ENCODE results near the gene HOMER2.
A peak's percentile ranks its signal among the peaks of the same experiment; 100 is the strongest.
"Not testable (repeated sequence)": the region's sequence is repeated elsewhere in the genome, so short reads cannot be mapped to it uniquely, and the experiment has no call there.

HOMER2 gene

DNA sequence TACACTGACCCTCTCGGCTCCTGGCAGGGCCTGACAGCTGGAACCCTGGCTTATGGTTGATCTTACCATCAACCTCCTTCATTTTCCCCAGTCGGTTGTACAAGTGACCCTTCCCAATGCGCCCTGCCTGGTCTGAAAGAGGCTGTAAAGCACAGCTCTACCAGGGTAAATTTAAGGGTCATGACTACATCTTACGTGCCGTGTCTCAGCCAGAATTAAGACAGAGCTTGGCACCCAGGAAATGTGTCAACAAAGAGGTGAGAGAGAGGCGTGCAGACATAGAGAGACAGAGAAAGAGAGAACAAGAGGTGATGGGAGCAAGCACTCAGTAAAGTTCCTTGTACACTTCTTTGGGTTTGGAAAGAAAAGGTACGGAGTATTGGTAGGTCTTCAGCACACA is 28.8 kb downstream of the HOMER2 start:
- DNase-seq, result no peak

- DNase-seq, result no peak
Measured at GRCh38 chr15:82922737-82923136, 29.8 kb downstream of the HOMER2 start.

- no peak for DNase-seq
Measured at GRCh38 chr15:82921939-82922338, 30.6 kb downstream of the HOMER2 start.

- DNase-seq, result no peak
Measured at GRCh38 chr15:82921242-82921641, 31.3 kb downstream of the HOMER2 start.

DNA sequence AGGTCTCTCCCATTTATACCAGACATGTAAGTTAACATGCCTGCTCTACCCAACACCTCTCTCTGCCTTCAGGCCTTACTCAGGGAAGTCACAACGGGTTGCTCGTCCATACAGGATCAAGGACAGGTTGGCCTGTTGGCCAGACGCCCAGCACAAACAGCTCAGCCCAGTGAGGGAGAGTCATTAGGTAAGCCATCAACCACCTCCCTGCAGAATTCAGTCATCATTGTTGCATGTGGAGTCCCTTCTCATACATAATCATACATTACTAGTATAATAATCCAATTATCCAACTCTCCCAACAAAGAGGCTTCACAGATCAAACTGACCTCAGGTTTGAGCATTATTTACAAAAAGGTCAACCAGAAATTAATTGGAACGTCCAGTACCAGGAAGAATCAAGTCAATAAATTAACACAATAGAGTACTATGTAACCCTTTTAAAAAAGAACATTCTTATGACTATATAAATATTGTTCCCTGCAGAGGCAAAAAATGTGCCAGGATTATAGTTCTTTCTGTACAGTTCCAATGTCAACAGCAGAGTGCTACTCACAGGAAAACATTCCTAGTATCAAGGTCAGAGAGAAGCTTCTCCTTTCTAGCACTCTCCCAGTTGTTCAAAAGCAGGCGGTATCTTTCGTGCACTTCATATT is 33.2 kb downstream of the HOMER2 start:
- no peak for DNase-seq

DNA sequence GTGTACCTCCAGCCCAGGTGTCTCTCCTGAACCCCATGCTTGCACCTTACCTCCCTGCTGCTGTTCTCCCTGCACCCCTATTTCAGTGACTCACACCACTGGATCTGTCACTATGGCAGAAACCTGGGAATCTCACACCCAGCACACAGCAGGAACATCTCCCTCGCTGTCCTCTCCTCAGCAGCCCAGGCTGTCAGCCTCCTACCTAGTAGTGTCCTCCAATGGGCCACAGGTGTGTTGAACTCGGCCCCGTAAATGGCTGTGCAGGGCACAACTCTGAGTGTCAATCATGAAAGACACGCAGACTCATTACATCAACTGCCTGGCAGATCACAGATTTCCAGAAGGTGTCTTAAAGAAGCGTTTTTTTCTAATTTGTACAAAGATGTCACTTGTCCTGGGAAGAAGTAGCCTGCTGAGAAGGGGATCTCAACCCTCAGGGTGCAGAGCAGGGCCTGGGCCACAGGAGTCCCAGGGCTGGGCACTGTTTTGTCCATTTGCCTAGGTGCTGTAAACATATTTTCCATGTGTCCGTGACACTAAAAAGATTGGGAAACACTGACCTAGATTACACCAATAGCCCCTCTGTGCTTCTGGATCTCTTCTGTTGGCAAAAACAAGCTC is 33.8 kb downstream of the HOMER2 start:
- no peak for DNase-seq

DNA sequence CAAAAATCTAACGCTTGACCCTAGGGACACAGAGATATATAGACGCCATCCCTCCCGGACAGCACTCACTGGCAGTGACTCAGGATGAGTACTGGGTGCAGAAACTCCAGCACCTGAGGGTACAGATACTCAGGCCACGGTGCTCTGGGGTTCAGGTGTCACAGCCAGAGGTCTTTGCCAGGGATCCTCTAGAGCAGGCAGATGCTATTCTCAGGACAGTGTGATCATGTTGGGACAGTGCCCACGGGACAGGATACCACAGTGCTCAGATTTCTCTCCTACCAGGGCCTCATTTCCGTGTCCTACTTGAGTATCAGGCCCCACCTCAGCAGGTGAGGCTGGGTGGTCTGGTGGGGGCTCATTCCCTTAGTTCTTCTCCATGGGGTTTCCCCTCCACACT is 34.4 kb downstream of the HOMER2 start:
- no peak for DNase-seq

DNA sequence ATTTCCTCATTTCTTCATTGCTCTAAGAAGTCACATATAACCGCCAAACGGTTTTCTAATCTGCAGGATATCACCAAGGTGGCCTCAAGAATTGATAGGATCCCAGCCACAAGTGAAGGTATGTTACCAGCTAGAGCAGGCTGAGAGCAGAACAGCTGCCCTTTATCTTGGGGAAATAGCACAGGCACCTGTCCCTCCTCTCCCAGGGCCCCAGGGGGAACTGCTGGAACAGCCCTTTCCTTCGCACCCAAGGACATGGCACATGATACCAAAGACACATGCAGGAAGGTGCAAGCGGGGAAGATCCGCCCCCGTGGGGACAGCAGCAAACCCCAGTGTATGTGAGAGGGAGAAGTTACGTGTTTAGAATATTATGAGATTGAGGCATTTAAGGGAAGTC is 35.3 kb downstream of the HOMER2 start:
- DNase-seq, result no peak

DNA sequence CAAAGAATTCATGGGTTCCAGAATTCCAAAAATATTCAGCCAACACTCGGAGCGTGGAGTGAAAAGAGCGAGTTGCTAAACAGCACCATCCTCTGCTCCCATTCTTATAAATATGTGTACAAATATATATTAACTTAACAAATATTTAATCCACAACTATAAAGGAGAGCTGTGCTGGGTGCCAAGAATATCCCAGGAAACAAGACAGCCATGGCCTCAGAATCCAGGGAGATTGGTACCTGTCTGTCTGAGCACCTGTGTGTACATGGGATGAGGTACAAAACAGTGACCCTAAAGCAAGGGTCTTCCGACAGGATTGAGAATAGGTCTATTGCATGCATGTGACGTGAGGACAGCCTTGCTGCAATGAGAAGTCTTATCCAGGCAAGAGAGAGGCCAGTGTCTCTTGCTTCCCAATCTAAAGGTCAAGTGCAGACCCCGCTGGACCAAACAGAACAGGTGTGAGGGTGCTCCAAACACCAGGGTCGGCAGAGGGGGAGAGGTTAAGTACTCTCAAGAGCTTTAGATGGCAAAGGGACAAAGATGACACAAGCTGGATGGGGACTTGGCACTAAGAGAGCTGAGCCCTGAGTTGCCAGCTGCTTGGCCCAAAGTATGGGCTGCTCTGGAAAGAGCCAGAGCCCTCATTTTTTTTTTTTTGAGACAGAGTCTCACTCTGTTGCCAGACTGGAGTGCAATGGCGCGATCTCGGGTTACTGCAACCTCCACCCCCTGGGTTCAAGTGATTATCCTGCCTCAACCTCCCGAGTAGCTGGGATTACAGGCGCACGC is 36.2 kb downstream of the HOMER2 start:
- no peak for DNase-seq

GRCh38 chr15:82914396-82914795 is 38.1 kb downstream of the HOMER2 start:
- no peak for DNase-seq

- no peak for DNase-seq
Measured at GRCh38 chr15:82911458-82911857, 41.1 kb downstream of the HOMER2 start.

DNA sequence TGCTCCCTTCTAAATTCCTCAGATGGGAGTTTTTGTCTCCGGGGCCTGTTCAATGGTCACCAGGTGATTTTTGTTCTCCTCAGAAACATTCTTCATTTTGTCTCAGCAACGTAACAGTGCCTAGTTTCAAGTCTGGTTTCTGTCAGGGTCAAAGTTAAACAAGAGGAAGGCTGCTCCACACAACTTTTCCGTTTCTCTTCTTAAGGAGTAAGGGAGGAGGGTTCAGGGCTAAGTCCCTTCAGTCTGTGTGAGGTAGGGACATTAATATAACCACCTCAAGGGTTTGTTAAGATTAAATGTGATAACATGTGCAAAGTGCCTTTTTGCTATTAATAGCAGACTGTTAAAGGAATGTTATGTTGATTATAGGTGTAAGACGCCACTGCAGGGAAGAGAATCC is 41.8 kb downstream of the HOMER2 start:
- no peak for DNase-seq

- no peak for DNase-seq
Measured at GRCh38 chr15:82909080-82909815, 43.3 kb downstream of the HOMER2 start.

GRCh38 chr15:82907350-82907749 is 45.2 kb downstream of the HOMER2 start:
- no peak for DNase-seq

GRCh38 chr15:82904574-82904973 is 47.9 kb downstream of the HOMER2 start:
- no peak for DNase-seq

GRCh38 chr15:82903511-82903910 is 49.0 kb downstream of the HOMER2 start:
- no peak for DNase-seq

DNA sequence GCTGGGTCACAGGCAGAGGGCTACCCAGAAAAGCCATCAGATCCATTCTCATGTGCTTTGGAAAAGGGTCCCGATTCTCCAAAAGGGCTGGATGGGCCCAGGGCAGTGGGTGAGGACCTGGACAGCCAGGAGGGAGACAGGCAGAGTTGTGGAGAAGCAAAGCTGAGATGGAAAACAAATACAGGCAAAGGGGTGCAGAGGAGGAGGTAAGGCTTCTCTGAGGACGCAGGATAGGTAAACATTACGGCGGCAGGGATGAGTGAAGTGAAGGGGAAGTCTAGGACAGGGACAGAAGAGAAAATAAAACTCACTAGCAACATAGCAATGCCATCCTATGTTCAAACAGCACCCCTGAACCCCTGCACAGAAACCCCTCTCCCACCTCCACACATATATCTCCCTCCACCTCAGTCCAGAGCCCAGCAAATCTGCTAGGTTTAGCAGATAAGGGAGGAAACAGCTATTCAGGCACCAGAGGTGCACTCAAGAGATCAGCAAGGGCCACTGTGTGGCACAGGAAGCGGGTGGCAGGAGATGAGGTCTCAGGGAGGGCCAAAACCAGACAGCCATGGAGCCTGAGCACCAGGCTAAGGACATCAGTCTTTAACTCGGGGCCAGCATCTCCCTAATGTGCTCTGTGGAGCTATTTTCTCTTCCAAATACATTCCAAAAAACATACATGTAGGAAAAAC is 51.3 kb downstream of the HOMER2 start:
- DNase-seq, result no peak

DNA sequence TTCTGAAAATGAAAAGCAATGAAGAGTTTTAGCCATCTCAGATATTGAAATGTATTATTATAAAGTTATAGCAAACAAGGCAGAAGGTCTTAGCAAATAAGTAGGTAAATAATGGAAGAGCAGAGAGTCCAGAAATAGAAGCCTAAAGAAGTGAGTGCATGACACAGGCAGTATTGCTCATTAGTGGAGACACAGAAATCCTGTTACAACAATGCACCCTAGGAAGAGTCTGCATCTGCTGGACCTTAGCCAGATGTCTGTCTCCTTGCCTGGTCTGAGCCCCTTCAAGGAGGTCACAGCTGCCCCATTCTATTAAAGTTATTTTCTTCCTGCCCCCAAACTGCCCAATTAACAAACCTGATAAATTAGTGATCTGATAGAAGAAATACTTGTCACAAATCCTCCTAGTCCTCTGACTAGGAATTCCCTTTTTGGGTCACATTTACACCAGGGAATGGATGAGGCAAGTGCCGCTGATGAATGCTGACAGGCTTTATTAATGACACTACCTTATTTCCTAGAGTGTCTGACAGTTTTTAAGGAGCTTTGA is 51.9 kb downstream of the HOMER2 start:
- peak; percentile 12 for DNase-seq

DNA sequence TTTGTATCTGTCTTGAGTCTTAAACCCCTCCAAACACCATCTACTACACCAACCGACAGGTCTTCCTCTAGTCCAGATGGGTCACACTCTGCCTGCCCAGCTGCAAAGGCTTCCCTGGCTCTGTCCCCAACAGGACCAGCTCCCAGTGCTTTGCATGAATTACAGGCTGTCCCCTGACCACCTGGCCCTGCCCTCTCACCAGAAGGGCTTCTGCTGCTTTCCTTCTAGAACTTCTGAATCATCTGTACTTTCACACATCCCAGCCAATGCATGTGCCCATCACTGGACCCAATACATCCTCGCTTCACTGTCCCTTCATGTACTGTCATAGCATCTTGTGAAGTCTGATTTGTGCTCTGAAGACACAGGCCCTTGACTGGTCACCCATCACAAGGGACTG is 53.6 kb downstream of the HOMER2 start:
- no peak for DNase-seq

DNA sequence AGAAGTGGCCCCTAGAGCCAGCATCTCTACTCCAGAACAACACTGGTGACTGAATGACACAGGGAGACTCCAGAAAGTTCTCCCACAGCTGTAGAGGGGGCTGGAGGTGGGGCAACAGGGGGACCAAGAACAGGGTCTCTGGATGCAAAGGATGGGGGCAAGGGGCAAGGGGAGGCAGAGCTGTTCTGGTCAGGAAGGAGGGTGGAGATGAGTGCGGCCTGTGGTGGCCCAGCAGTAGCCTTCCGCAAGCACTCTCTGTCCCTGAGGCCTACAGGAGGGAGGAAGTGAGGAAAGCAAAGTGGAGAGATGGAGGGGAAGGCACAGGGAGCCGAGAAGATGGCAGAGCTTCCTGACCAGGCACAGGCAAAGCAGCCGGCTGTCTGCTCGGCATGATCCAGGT is 56.5 kb downstream of the HOMER2 start:
- no peak for DNase-seq

- DNase-seq, result peak; percentile 28
Measured at GRCh38 chr15:82894971-82895520, 57.5 kb downstream of the HOMER2 start.

GRCh38 chr15:82893473-82893872 is 59.0 kb downstream of the HOMER2 start:
- DNase-seq, result not testable (repeated sequence)
